ENCODE data around the gene CRPPA.

DNA sequence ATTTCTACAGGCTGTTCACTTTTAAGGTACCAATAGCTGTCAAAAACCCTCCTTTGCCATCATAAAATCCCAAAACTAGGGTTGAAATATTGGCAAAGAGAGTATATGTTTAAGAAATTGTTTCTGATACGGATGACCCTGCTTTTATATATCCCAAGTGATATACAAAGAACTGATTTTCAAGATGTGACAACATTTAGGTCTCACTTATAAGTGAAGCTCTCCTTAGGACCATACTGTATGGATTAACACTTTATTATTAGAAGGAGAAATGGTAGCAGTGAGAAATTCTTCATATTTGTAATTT, 11.0 kb upstream of the CRPPA start:
- TF ChIP-seq, protein P1, sequence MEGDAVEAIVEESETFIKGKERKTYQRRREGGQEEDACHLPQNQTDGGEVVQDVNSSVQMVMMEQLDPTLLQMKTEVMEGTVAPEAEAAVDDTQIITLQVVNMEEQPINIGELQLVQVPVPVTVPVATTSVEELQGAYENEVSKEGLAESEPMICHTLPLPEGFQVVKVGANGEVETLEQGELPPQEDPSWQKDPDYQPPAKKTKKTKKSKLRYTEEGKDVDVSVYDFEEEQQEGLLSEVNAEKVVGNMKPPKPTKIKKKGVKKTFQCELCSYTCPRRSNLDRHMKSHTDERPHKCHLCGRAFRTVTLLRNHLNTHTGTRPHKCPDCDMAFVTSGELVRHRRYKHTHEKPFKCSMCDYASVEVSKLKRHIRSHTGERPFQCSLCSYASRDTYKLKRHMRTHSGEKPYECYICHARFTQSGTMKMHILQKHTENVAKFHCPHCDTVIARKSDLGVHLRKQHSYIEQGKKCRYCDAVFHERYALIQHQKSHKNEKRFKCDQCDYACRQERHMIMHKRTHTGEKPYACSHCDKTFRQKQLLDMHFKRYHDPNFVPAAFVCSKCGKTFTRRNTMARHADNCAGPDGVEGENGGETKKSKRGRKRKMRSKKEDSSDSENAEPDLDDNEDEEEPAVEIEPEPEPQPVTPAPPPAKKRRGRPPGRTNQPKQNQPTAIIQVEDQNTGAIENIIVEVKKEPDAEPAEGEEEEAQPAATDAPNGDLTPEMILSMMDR (IDR thresholded peaks at IDR 0.05; ENCODE audit: low read depth, low read length): no peak
- TF ChIP-seq POLR2A (IDR thresholded peaks at IDR 0.05; ENCODE audit: extremely low read depth, insufficient read length): no peak
- TF ChIP-seq MYC (IDR thresholded peaks at IDR 0.05; ENCODE audit: low read depth, low read length): no peak
